H1 (cell line): ENCODE data around the gene HMGXB3. TPM values are rescaled to one million over a fixed set of nuclear protein-coding genes. Genes with fewer than 3 reads are reported as not detected.

Experiments used
- RNF2 ChIP-seq: fragments of 200-900, 300-1000 bp; sonication (generic); IDR thresholded peaks from 2 replicates; pipeline ENCODE4 v1.7.1; 2016; ENCODE audit warnings: borderline replicate concordance, low read depth, mild to moderate bottlenecking, antibody characterized with exemption, low read length; ENCODE audit not compliant: poor library complexity, severe bottlenecking; ENCODE audit errors: missing control alignments
- SUZ12 ChIP-seq: fragments of 200-600 bp; sonication (generic); IDR thresholded peaks from 2 replicates; pipeline ENCODE4 v1.6.1; 2012; ENCODE audit warnings: mild to moderate bottlenecking, inconsistent platforms, low read length, moderate library complexity, mixed read lengths
- YY1 ChIP-seq: IDR thresholded peaks from 2 replicates; pipeline ENCODE4 v1.6.1; 2011; ENCODE audit warnings: low read depth, mild to moderate bottlenecking, low read length
- polyA plus RNA-seq, 7 experiments: library from polyadenylated mRNA; depleted of rRNA in 3 of 7; stranded (reverse) in 5 of 7; unstranded in 2 of 7; fragments of >200 nt in 5 of 7; fragments of 200-250 nt in 2 of 7; gene quantifications; 1 replicate in 5 of 7; 2 replicates in 1 of 7; 4 replicates in 1 of 7; pipeline versions ENCODE4 v1.2.1 to v1.2.3, GENCODE V29; 2011 to 2013; ENCODE audit warnings: missing spikeins in 2 of 7, mixed read lengths in 2 of 7
- total RNA-seq: library from RNA; stranded (reverse); fragmentation: NEBNext Ultra II Directional; extraction: Animal tissue kit (Norgen Biotek cat#: 25700); gene quantifications from 2 replicates; pipeline ENCODE4 v1.2.1, GENCODE V29; 2021

The HMGXB3 gene
- total and polyA plus RNA-seq, 2 of the 8 experiments (the other 6 are each of a cell fraction or from before 2014, with no cell fraction given): 26.8 to 28.0 TPM

DNA sequence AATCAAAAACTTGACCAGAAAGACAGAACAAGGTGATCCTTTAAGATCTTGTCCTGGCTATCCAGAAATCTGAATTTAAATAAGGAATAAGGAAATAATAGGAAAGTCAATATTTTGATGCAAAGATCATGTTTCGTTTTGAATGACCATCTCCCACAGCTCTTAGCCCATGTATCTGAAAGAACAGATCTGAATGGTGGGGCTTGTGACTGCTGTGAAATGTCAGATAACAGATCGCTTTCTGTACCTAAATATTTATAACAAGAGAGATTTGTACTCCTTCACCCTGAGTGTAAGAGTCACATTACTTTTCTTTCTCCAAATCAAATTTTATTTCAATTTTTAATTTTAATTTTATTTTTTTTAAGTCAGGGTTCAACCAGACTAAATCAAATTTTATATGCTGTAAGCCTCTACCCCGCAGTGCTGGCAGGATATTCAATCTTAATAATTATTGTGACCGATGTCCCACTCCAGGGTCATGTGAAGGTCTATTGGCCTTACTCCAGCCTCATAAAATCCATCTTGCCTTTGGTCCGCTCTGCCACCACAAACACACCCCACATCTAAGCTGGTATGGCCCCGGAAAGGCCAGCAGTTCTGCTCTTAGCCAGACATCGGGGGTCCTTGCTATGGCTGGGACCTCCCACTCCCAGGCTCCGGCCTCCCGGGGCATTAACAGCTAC is 47.0 kb upstream of the HMGXB3 start (continued):
- TF ChIP-seq RNF2 (no peak), SUZ12 (no peak), YY1 (no peak)
